Endodermal cell (in vitro differentiated cells): Measurements from ENCODE around the gene SCG3. TPM values are rescaled to one million over a fixed set of nuclear protein-coding genes. Genes with fewer than 3 reads are reported as not detected.

Experiments
- DNase-seq: peaks from one replicate; pipeline ENCODE4 v3.0.0-alpha.2; 2017
- H3K27ac ChIP-seq: 2 replicates; pipeline ENCODE4 v1.5.1; 2013; ENCODE audit warnings: mild to moderate bottlenecking, low read depth, low read length, moderate library complexity
- H3K27me3 ChIP-seq: 2 replicates; pipeline ENCODE4 v1.6.1; 2013; ENCODE audit warnings: mild to moderate bottlenecking, low read length, moderate library complexity; ENCODE audit not compliant: insufficient read depth, control insufficient read depth, poor library complexity, severe bottlenecking
- H3K36me3 ChIP-seq: 2 replicates; pipeline ENCODE4 v1.7.0; 2013; ENCODE audit warnings: mild to moderate bottlenecking, low read length, moderate library complexity; ENCODE audit not compliant: control insufficient read depth, insufficient read depth
- H3K4me1 ChIP-seq: one replicate; pipeline ENCODE4 v1.7.0; 2013; ENCODE audit warnings: low read length; ENCODE audit not compliant: control insufficient read depth, insufficient read depth
- H3K4me3 ChIP-seq: 2 replicates; pipeline ENCODE4 v1.5.1; 2013; ENCODE audit warnings: mild to moderate bottlenecking, low read length, moderate library complexity
- H3K9ac ChIP-seq: 2 replicates; pipeline ENCODE4 v1.6.1; 2013; ENCODE audit warnings: mild to moderate bottlenecking, low read length, moderate library complexity; ENCODE audit not compliant: poor library complexity, severe bottlenecking; ENCODE audit errors: extremely low read depth
- H3K9me3 ChIP-seq: 2 replicates; pipeline ENCODE4 v1.6.1; 2013; ENCODE audit warnings: mild to moderate bottlenecking, low read length, moderate library complexity; ENCODE audit not compliant: control insufficient read depth
- H3K27ac Mint-ChIP-seq: 2 replicates; pipeline ENCODE4 v1.8.0; 2020; ENCODE audit warnings: mixed read lengths
- H3K27me3 Mint-ChIP-seq: 2 replicates; pipeline ENCODE4 v1.8.0; 2021; ENCODE audit warnings: mild to moderate bottlenecking, mixed read lengths; ENCODE audit not compliant: insufficient read depth
- H3K36me3 Mint-ChIP-seq: 2 replicates; pipeline ENCODE4 v1.8.0; 2020; ENCODE audit warnings: low read depth, mixed read lengths
- H3K4me1 Mint-ChIP-seq: 2 replicates; pipeline ENCODE4 v1.8.0; 2020; ENCODE audit warnings: mixed read lengths
- H3K4me3 Mint-ChIP-seq: 2 replicates; pipeline ENCODE4 v1.8.0; 2020; ENCODE audit warnings: mild to moderate bottlenecking, moderate library complexity, mixed read lengths
- H3K9me3 Mint-ChIP-seq: 2 replicates; pipeline ENCODE4 v1.8.0; 2020; ENCODE audit warnings: mild to moderate bottlenecking, mixed read lengths
- WGBS, 2 experiments: methylation state at CpG; one replicate each; pipeline versions ENCODE4 v1.1.5 to v1.1.7; 2013; ENCODE audit warnings: missing lambda C conversion rate in 2 of 2, mixed read lengths in 1 of 2; ENCODE audit not compliant: insufficient coverage in 1 of 2, insufficient read length in 1 of 2; 5-methylcytosine and 5-hydroxymethylcytosine counted together
- total RNA-seq, 2 donors: library from RNA; stranded (reverse); fragmentation: NEBNext Ultra II Directional in 1 of 2; extraction: Animal tissue kit (Norgen Biotek cat#: 25700) in 1 of 2; gene quantifications; 2 replicates in 1 of 2; 3 replicates in 1 of 2; pipeline ENCODE4 v1.2.1, GENCODE V29; 2021
- TF ChIP-seq, protein P1 (sequence below): fragments of 200-600 bp; sonication (generic); conservative IDR thresholded peaks from 2 replicates; pipeline ENCODE4 v1.5.0; 2021; ENCODE audit warnings: antibody characterized with exemption, mild to moderate bottlenecking

The SCG3 gene
- total RNA-seq, 2 donors from 2014 or later = 10.0 to 18.3 TPM

GRCh38 chr15:51752888-51753287 lies 71.6 kb downstream of the SCG3 start:
- TF ChIP-seq, protein P1, sequence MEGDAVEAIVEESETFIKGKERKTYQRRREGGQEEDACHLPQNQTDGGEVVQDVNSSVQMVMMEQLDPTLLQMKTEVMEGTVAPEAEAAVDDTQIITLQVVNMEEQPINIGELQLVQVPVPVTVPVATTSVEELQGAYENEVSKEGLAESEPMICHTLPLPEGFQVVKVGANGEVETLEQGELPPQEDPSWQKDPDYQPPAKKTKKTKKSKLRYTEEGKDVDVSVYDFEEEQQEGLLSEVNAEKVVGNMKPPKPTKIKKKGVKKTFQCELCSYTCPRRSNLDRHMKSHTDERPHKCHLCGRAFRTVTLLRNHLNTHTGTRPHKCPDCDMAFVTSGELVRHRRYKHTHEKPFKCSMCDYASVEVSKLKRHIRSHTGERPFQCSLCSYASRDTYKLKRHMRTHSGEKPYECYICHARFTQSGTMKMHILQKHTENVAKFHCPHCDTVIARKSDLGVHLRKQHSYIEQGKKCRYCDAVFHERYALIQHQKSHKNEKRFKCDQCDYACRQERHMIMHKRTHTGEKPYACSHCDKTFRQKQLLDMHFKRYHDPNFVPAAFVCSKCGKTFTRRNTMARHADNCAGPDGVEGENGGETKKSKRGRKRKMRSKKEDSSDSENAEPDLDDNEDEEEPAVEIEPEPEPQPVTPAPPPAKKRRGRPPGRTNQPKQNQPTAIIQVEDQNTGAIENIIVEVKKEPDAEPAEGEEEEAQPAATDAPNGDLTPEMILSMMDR = no peak
- Mint-ChIP-seq H3K27ac (no peak overlapping the region), H3K36me3 (no peaks in the 10 kb centered on the region), H3K27me3 (peaks cover 64% of the 10 kb centered on the region), H3K4me3 (no peak overlapping the region), H3K9me3 (no peaks in the 10 kb centered on the region), H3K4me1 (no peaks in the 10 kb centered on the region)
- H3K4me3 ChIP-seq = no peak overlapping the region
- H3K36me3 ChIP-seq = no peaks in the 10 kb centered on the region
- H3K4me1 ChIP-seq = no peaks in the 10 kb centered on the region
- 62 to 70% methylated on average over 4 to 5 of the region's 5 CpGs for WGBS, 2 experiments
- peaks cover 83% of the 10 kb centered on the region for H3K27me3 ChIP-seq
- DNase-seq = no peak
- no peaks in the 10 kb centered on the region for H3K9me3 ChIP-seq
- no peak overlapping the region for H3K9ac ChIP-seq
- no peak overlapping the region for H3K27ac ChIP-seq

- no peaks in the 10 kb centered on the region for H3K4me1 ChIP-seq
- Mint-ChIP-seq H3K4me1 (no peaks in the 10 kb centered on the region), H3K9me3 (no peaks in the 10 kb centered on the region), H3K27me3 (peaks cover 52% of the 10 kb centered on the region), H3K27ac (no peak overlapping the region), H3K4me3 (no peak overlapping the region), H3K36me3 (no peaks in the 10 kb centered on the region)
- H3K36me3 ChIP-seq = no peaks in the 10 kb centered on the region
- TF ChIP-seq, protein P1 = no peak
- no peak overlapping the region for H3K9ac ChIP-seq
- no peak overlapping the region for H3K4me3 ChIP-seq
- H3K27me3 ChIP-seq = peaks cover 69% of the 10 kb centered on the region
- no peak for DNase-seq
- H3K9me3 ChIP-seq = no peaks in the 10 kb centered on the region
- no peak overlapping the region for H3K27ac ChIP-seq
- WGBS, 2 experiments = 60% methylated on average over 1 of the region's 2 CpGs; no CpG with 5 or more reads in 1 of the 2 experiments
These were observed 73.0 kb downstream of the SCG3 start for GRCh38 chr15:51754267-51754666.

DNA sequence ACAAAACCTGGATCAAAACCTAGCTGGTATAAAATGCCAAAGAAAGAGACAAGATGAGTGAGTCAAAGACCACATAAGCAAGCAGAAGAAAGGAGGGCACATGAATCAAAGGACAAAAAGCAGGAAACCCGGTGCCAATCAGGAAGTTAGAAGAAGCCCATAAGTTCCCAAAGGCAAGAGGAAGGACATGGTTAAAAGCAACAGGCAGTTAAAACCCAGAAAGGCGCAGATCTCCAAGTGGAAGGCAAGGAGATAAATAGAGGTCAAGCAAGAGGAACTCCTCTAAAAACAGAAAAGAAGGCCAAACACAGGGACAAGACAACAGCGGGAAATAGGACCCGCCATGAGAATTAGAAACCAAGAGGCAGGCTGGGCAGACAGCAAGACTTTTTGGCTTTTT lies 74.5 kb downstream of the SCG3 start:
- no peaks in the 10 kb centered on the region for H3K4me1 Mint-ChIP-seq
- H3K4me3 Mint-ChIP-seq = no peak overlapping the region
- no peak overlapping the region for H3K27ac Mint-ChIP-seq
- H3K9me3 ChIP-seq = no peaks in the 10 kb centered on the region
- no peaks in the 10 kb centered on the region for H3K4me1 ChIP-seq
- H3K4me3 ChIP-seq = no peak overlapping the region
- H3K9me3 Mint-ChIP-seq = no peaks in the 10 kb centered on the region
- H3K9ac ChIP-seq = no peak overlapping the region
- no peak for DNase-seq
- TF ChIP-seq, protein P1 = no peak
- 63 to 67% methylated on average over 3 to 4 of the region's 4 CpGs for WGBS, 2 experiments
- H3K27ac ChIP-seq = no peak overlapping the region
- peaks cover 54% of the 10 kb centered on the region for H3K27me3 ChIP-seq
- H3K27me3 Mint-ChIP-seq = peaks cover 37% of the 10 kb centered on the region
- H3K36me3 ChIP-seq = no peaks in the 10 kb centered on the region
- H3K36me3 Mint-ChIP-seq = no peaks in the 10 kb centered on the region
